HUES6 (cell line): ENCODE results near the gene NEDD9.

Source experiments
- H3K27ac ChIP-seq: 2 replicates; pipeline ENCODE4 v1.7.0; 2013; ENCODE audit warnings: low read depth, mild to moderate bottlenecking, low read length, inconsistent platforms
- H3K27me3 ChIP-seq: 2 replicates; pipeline ENCODE4 v1.6.1; 2013; ENCODE audit warnings: low read length; ENCODE audit not compliant: control insufficient read depth, insufficient read depth
- H3K36me3 ChIP-seq: 2 replicates; pipeline ENCODE4 v1.6.1; 2013; ENCODE audit warnings: low read length; ENCODE audit not compliant: control insufficient read depth, insufficient read depth
- H3K4me1 ChIP-seq: 2 replicates; pipeline ENCODE4 v1.6.1; 2013; ENCODE audit warnings: low read length; ENCODE audit not compliant: control insufficient read depth, insufficient read depth
- H3K4me3 ChIP-seq: 2 replicates; pipeline ENCODE4 v1.5.1; 2013; ENCODE audit warnings: low read depth, low read length
- H3K9ac ChIP-seq: one replicate; pipeline ENCODE4 v1.6.1; 2013; ENCODE audit warnings: mild to moderate bottlenecking, low read length
- H3K9me3 ChIP-seq: 2 replicates; pipeline ENCODE4 v1.6.1; 2013; ENCODE audit warnings: low read depth, low read length; ENCODE audit not compliant: control insufficient read depth, insufficient read depth

The NEDD9 gene

DNA sequence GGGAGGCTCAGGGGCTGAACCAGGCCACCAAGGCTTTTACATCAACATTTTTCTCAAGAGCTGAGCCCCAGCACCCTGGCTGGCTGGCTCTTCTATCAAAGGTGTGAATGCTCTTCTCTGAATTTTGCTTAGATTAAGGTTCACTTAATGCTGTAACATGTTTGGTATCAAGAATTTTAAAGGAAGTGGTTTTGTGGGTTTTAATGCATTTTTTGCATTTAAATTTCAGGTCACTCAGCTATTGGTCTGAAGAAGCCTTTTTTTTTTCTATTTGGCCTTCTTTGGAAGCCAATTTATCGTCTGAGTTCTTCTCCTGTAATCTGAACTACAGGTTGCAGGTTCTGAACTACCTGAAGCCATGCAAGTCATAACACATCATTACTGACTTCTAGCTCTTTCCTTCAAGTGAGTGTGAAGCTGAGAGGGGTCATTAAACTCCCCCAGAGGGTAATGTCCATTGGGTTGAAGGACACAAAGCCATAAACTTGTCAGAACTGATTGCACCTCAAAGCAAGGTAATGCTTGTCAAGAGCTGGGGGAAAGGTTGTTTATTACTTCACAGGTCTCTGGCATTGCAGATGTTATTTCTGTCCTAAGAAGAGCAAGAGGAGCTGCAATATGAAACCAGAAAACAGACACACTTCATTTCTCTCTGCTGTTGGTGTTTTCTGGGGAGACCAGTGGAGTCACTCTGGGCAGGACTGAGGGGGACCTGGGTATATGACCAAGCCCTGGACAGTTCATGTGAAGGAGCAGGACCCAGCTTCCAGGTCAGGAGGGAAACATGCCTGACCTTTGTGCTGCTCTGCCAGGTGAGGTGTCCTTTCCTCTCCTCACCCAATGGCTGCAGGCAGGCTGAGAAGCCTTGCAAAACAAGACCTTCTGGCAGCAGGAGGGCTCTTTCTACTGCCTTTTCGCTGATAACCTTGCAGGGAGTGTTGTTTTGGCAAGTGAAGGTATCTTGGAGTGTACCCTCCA is 26.1 kb upstream of the NEDD9 start:
- Histone ChIP-seq H3K27ac (no peak overlapping the region), H3K4me1 (peaks cover 12% of the 10 kb centered on the region), H3K9ac (no peak overlapping the region), H3K9me3 (no peaks in the 10 kb centered on the region), H3K4me3 (no peak overlapping the region), H3K27me3 (no peaks in the 10 kb centered on the region), H3K36me3 (no peaks in the 10 kb centered on the region)

DNA sequence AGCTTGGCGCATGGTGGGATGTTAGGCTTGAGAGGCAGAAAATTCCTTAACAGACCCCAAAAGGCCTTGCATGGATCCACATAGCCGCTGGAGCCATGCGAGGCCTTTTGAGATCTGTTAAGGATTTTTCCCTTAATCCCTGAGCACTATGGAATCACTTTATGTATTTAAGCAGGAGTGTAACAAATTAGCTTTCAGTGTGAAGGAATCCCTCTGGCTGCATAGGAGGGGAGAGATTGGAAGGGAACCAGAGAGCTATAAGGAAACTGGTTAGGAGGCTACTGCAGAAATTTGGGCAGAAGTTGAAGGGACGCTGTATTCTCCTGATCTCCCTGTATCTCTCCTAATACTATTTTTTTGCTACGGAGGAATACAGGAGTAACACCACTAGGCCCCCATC is 23.1 kb upstream of the NEDD9 start:
- no peak overlapping the region for H3K9ac ChIP-seq
- peaks cover 7% of the 10 kb centered on the region for H3K4me1 ChIP-seq
- H3K36me3 ChIP-seq = no peaks in the 10 kb centered on the region
- no peak overlapping the region for H3K27ac ChIP-seq
- no peaks in the 10 kb centered on the region for H3K9me3 ChIP-seq
- no peak overlapping the region for H3K4me3 ChIP-seq
- no peaks in the 10 kb centered on the region for H3K27me3 ChIP-seq

DNA sequence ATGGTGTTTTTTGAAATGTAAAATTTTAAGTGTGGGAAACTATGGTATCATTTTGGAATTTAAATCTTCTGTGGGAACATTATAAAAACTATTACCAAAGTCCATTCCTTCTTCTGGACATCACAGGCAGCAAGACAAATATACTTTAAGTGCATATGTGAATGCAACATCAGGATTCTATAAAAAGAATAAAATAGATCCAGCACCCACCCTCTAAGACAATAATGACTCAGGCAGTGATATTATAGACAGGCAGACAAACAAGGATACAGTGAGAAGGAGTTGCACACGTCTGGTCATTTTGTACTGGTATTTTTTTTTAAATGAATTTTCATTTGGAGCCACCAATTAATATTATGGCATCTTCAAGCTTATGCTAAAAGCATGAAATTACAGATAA is 21.1 kb upstream of the NEDD9 start:
- no peak overlapping the region for H3K4me3 ChIP-seq

DNA sequence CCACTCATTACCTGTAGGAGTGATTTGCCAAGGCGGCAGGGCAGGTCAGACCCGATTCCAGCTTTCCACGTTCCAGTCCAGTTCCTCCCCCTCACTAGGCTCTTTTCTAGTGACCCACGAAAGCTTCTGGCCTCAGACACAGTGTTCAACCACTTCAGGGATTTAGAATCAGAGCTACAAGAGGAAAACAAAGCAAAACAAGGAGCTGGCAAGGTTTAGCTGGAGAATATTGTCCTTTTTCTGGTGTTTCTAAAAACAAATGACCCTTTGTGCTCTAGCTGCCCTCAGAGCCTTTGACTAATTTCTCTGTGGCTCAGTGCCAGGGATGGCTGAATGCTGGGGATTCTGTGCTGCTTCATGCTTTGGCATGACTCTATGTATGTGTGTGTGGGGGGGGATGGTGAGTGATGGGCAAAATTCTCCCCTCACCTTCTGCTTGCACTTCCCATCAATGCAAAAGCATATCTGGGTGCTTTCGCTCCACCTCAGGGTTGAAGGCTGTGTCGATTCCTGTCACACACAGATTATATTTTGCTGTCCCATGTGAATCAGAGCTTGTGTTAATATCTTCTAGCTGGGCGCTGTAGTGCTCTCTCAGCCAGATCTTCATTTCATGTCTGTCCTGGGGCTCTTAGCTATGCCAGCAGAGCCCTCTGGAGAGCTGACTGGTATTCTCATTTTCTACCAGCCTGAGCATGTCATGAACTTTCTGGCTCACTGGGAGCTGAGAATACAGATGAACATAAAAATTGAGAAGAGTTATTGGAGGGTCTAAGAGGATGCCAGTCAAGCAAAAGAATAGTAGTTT is 19.3 kb upstream of the NEDD9 start:
- Histone ChIP-seq H3K4me1 (no peaks in the 10 kb centered on the region), H3K9me3 (peaks cover 5% of the 10 kb centered on the region), H3K36me3 (no peaks in the 10 kb centered on the region), H3K4me3 (no peak overlapping the region), H3K9ac (no peak overlapping the region), H3K27me3 (no peaks in the 10 kb centered on the region), H3K27ac (no peak overlapping the region)

More for the DNA sequence above, 21.1 kb upstream of the NEDD9 start:
- H3K9me3 ChIP-seq = peaks cover 5% of the 10 kb centered on the region
- peaks cover under 1% of the 10 kb centered on the region; the same call in 1 of the 2 replicates for H3K4me1 ChIP-seq
- no peaks in the 10 kb centered on the region for H3K36me3 ChIP-seq
- no peak overlapping the region for H3K27ac ChIP-seq
- no peaks in the 10 kb centered on the region for H3K27me3 ChIP-seq
- no peak overlapping the region for H3K9ac ChIP-seq

DNA sequence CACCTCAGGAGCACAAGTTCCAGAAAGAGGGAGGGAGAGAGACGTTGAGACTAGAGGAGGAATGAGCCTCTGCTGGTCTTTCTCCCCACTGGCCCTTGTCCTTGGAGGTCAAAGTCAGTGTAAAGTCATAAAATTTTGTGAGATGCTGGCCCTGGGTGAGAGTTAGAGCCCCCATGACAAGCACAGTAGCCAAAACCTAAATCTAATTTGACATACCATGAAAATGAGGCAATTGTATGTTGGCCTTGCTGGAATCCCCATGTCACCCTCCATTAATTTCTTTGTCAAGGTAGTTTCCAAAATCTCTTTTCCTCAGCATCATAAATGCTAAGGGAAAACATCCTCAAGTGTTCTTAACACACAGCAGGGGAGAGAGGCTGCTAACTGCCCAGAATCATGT is 17.6 kb upstream of the NEDD9 start:
- H3K4me1 ChIP-seq = no peaks in the 10 kb centered on the region
- H3K27ac ChIP-seq = no peak overlapping the region
- peaks cover 5% of the 10 kb centered on the region for H3K9me3 ChIP-seq
- no peaks in the 10 kb centered on the region for H3K27me3 ChIP-seq
- H3K36me3 ChIP-seq = no peaks in the 10 kb centered on the region
- no peak overlapping the region for H3K4me3 ChIP-seq
- H3K9ac ChIP-seq = no peak overlapping the region

DNA sequence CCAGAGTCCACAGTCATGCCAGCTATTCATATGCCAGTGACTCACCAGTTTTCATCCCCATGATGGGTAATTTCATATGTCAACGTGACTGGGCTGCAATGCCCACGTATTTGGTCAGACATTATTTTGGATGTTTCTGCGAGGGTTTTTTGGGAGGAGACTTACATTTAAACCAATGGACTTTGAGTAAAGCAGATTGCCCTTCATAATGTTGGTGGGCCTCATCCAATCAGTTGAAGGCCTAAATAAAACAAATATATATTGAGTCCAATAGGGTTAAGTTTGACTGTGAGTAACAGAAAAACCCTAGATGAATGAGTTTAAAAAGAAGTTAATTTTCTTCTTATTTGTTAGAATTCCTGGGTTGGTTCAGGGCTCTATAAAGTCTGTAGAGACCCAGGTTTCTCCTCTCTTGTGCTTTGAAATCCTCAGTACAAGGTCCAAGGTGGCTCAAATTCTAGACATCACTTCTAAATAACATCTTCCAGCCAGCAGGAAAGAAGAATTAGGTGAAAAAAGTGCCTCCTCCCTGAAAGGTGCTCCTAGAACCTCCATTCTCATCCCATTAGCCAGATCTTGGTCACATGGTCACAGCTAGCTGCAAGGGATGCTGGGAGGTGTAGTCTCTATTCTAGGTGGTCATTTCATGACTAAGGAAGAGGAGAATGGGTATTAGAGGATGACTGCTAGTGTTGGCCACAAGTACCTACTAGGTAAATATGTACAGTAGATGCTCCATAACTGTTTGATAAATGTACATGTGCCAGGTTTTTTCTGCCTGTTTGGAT is 16.7 kb upstream of the NEDD9 start:
- no peaks in the 10 kb centered on the region for H3K4me1 ChIP-seq
- no peaks in the 10 kb centered on the region for H3K27me3 ChIP-seq
- H3K9me3 ChIP-seq = peaks cover 5% of the 10 kb centered on the region
- no peak overlapping the region for H3K4me3 ChIP-seq
- no peak overlapping the region for H3K27ac ChIP-seq
- H3K9ac ChIP-seq = no peak overlapping the region
- no peaks in the 10 kb centered on the region for H3K36me3 ChIP-seq

DNA sequence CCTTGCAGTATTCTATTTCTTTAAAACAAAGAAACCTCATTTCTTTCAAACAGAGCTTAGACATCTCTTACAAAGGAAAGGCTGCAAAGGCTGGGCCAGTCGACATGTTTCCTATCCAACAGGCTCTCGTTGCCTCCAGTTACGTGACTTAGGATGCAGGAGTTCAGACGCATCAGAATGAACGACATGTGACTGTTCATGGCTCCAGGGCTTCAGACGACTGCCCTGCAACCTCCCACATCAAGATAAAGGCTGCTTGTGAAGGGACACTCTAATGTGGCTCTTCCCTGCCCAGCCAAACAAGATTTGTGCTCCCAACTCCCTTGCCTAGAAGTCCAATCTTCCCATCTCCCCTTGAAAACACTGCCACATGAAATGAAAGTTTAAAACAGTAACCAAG is 14.3 kb upstream of the NEDD9 start:
- H3K9me3 ChIP-seq = peaks cover 5% of the 10 kb centered on the region
- H3K4me1 ChIP-seq = peaks cover 4% of the 10 kb centered on the region
- H3K9ac ChIP-seq = no peak overlapping the region
- peaks cover 5% of the 10 kb centered on the region for H3K27me3 ChIP-seq
- no peak overlapping the region for H3K4me3 ChIP-seq
- no peak overlapping the region for H3K27ac ChIP-seq
- no peaks in the 10 kb centered on the region for H3K36me3 ChIP-seq

DNA sequence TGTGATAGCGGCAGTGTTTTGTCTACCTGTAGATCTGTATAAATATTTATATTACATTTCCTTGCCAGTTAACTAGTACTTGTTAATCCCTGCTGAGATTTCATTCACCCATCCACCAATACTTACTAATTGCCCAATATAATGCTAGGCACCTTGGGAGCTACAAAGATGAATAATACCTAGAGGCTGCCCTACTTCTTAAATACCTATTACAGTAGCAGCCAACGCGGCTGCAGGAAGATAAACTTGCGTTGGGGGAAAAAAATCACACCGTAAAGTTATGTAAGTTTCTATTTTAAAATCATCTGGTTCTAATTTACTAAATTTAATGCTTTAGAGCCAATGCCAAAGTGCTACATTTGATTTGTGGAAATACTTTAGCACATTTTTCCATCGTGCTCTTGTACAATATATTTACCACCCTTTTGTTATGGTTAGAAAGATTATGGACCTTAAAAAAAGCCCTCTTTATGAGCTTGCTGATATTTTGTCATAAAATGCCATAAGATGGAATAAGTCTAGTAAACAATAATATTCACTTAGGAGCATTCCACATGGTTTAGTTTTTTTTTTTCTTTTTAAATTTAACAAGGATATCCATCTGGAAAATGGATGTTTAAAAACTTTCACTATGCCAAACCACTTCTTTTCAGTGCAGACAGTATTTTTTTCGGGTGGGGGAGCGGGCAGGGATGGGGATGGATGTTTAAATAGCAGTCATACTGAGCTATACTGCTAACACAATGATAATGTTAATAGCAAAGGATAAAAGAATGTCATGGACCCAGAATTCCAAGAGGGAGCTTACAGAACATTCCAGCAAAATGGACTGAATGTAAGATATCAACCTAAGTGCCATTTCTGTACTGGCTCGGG is 13.2 kb upstream of the NEDD9 start:
- Histone ChIP-seq H3K36me3 (no peaks in the 10 kb centered on the region), H3K9ac (no peak overlapping the region), H3K4me3 (no peak overlapping the region), H3K4me1 (peaks cover 4% of the 10 kb centered on the region), H3K9me3 (peaks cover 5% of the 10 kb centered on the region), H3K27me3 (peaks cover 5% of the 10 kb centered on the region), H3K27ac (no peak overlapping the region)

DNA sequence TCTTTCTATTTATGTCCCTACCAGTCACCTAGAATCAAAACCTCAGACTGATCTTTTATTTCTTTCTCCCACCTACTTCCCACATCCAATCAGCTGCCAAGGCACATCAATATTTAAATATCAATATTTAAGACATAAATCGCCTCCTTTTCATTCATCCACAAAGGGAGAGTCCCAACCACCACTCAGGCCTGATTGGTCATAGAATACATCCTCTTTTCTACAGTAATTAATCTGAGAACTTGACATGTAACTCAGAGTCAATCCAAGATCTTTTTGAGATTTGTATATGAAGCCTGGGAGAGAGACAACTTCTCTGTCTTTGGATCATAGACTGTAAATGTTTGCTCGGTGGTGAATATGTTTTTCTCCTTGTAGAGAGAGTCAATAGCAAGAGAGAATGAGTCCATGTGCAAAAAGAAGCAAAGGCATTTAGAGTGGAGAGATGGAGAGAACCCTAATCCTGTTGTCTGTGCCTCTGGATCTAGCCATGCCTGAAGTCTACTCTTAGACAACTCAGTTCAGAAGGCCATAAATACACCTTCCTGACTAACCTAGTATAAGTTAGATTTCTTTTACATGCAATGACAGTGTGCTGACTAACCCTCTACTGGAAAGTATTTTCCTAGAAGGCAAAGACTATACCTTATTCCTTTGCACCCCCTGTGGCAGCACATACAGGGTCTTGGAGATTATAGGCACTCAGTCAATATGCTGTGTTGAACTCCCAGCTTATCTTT is 12.1 kb upstream of the NEDD9 start:
- H3K36me3 ChIP-seq = no peaks in the 10 kb centered on the region
- peaks cover 4% of the 10 kb centered on the region for H3K9me3 ChIP-seq
- no peak overlapping the region for H3K27ac ChIP-seq
- peaks cover 5% of the 10 kb centered on the region for H3K27me3 ChIP-seq
- H3K4me3 ChIP-seq = no peak overlapping the region
- peaks cover 4% of the 10 kb centered on the region for H3K4me1 ChIP-seq
- no peak overlapping the region for H3K9ac ChIP-seq
